Ovary (tissue), 9 donors: ENCODE measurements around the gene SPAG9. TPM values are rescaled to one million over a fixed set of nuclear protein-coding genes. Genes with fewer than 3 reads are reported as not detected.

Experiments
- DNase-seq, 5 donors: peaks; one replicate each; pipeline ENCODE4 v3.0.0-alpha.2; 2019 to 2020
- H3K27ac ChIP-seq, 2 donors: fragments of 200-600 bp; one replicate each; pipeline versions ENCODE4 v1.5.1 to v1.8.0; 2019 to 2022
- H3K27me3 ChIP-seq: fragments of 200-600 bp; one replicate; pipeline ENCODE4 v1.8.0; 2022
- H3K36me3 ChIP-seq: fragments of 200-600 bp; sonication (generic); one replicate; pipeline ENCODE4 v1.5.1; 2019
- H3K4me1 ChIP-seq: one replicate; pipeline ENCODE4 v1.8.1; 2013; ENCODE audit warnings: mild to moderate bottlenecking, moderate library complexity; ENCODE audit not compliant: insufficient read depth
- H3K4me3 ChIP-seq: fragments of 200-600 bp; sonication (generic); one replicate; pipeline ENCODE4 v1.5.1; 2017
- H3K9me3 ChIP-seq, 2 donors: fragments of 200-600 bp in 1 of 2; sonication (generic) in 1 of 2; one replicate each; pipeline versions ENCODE4 v1.5.1 to v1.8.1; 2013 to 2019; ENCODE audit warnings: mild to moderate bottlenecking in 1 of 2, moderate library complexity in 1 of 2
- EP300 ChIP-seq: sonication (generic); formaldehyde crosslinking; IDR thresholded peaks from one replicate; pipeline ENCODE4 v1.6.1; 2017; ENCODE audit warnings: antibody characterized with exemption
- POLR2A ChIP-seq: fragments of 450-650 bp; IDR thresholded peaks from one replicate; pipeline ENCODE4 v1.6.1; 2017; ENCODE audit warnings: antibody characterized with exemption, mild to moderate bottlenecking, moderate library complexity
- WGBS, 3 donors: extraction: QIAGEN DNeasy Blood & Tissue Kit in 1 of 3; methylation state at CpG; one replicate each; pipeline versions ENCODE4 v1.1.5 to v1.1.7; 2013 to 2017; 5-methylcytosine and 5-hydroxymethylcytosine counted together
- intact Hi-C, 4 donors: fragments of 100-400 bp; cut with DNase I; formaldehyde crosslinking; loops; one replicate each; pipeline versions ENCODE4 v1.11.0 to v1.15.1; 2022 to 2023
- polyA plus RNA-seq, 2 donors: library from polyadenylated mRNA; stranded (reverse); fragments of 200-250 nt in 1 of 2; fragments of 350-450 nt in 1 of 2; fragmentation: Illumina TruSeq in 1 of 2; extraction: RNeasy Lipid Tissue Mini Kit (QIAGEN cat#74804) in 1 of 2; gene quantifications; one replicate each; pipeline ENCODE4 v1.2.3, GENCODE V29; 2013 to 2014
- total RNA-seq, 7 donors: library from RNA; depleted of rRNA in 2 of 7; stranded (reverse); fragments of >200 nt in 2 of 7; fragmentation: NEBNext Ultra II Directional in 3 of 7; extraction: Animal tissue kit (Norgen Biotek cat#: 25700) in 3 of 7; gene quantifications; one replicate each; pipeline versions ENCODE4 v1.1.0 to v1.2.4, GENCODE V29; 2016 to 2023
- TF ChIP-seq, protein P1 (sequence below), 3 donors: fragments of 450-650 bp in 2 of 3; fragments of 200-600 bp in 1 of 3; IDR thresholded peaks; one replicate each; pipeline versions ENCODE4 v1.5.1 to v1.8.0; 2016 to 2022; ENCODE audit warnings: antibody characterized with exemption in 3 of 3, mild to moderate bottlenecking in 1 of 3
- donor health status: DM: no; HTN: no; CAD: no; lungs with moderate emphysema.
- donor health status: DM: no; HTN: no; CAD: no.
- donor health status: Bipolar disorder and iron deficiency.
- donor health status: DM: yes; HTN: yes; CAD: no.
- donor health status: DM: no; HTN: no; CAD: no.
- donor health status: DM: yes; HTN: yes; CAD: no.

Gene SPAG9
- total and polyA plus RNA-seq, 9 donors, result 28.8 to 103 (median 79.4) TPM

DNA sequence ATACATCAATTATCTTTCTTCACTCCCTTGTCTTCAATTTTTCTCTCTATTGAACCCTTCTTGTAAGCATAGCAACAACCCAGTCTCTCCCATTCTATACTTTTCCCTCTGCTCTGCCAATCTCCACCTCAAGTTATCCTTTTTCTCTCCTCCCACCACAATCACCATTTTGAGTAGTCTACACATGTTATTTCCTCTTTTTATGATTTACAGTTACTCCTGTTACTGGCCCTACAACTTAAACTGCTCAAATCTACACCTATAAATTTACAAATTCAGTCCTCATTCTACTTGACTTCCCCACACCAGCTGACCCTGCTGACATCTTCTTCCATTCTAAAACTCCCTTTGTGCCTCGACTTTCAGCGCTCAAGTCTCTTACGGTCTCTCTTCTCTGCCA is 84.6 kb downstream of the SPAG9 start:
- whole genome bisulfite sequencing, 3 donors, result 95 to 97% (median 95%) methylated on average over 3 of the region's 3 CpGs
- Histone ChIP-seq H3K9me3 (no peaks in the 10 kb centered on the region), H3K36me3 (no peaks in the 10 kb centered on the region), H3K27ac (no peak overlapping the region), H3K4me1 (no peaks in the 10 kb centered on the region), H3K4me3 (no peak overlapping the region), H3K27me3 (no peaks in the 10 kb centered on the region)
- DNase-seq, result no peak
- TF ChIP-seq POLR2A (no peak), EP300 (no peak)
- TF ChIP-seq, protein P1, sequence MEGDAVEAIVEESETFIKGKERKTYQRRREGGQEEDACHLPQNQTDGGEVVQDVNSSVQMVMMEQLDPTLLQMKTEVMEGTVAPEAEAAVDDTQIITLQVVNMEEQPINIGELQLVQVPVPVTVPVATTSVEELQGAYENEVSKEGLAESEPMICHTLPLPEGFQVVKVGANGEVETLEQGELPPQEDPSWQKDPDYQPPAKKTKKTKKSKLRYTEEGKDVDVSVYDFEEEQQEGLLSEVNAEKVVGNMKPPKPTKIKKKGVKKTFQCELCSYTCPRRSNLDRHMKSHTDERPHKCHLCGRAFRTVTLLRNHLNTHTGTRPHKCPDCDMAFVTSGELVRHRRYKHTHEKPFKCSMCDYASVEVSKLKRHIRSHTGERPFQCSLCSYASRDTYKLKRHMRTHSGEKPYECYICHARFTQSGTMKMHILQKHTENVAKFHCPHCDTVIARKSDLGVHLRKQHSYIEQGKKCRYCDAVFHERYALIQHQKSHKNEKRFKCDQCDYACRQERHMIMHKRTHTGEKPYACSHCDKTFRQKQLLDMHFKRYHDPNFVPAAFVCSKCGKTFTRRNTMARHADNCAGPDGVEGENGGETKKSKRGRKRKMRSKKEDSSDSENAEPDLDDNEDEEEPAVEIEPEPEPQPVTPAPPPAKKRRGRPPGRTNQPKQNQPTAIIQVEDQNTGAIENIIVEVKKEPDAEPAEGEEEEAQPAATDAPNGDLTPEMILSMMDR (IDR thresholded peaks at IDR 0.05), result no peak
- intact Hi-C loops, result no loop called here

- no peaks in the 10 kb centered on the region for H3K36me3 ChIP-seq
- H3K27me3 ChIP-seq, result no peaks in the 10 kb centered on the region
- peaks cover 4% of the 10 kb centered on the region for H3K4me1 ChIP-seq
- DNase-seq, result no peak
- no peaks in the 10 kb centered on the region for H3K9me3 ChIP-seq
- H3K27ac ChIP-seq, result no peak overlapping the region
- TF ChIP-seq, protein P1 (IDR thresholded peaks at IDR 0.05), result no peak
- TF ChIP-seq EP300 (no peak), POLR2A (no peak)
- H3K4me3 ChIP-seq, result no peak overlapping the region
- intact Hi-C loops, result no loop called here
Observed at GRCh38 chr17:51035431-51035830, 85.2 kb downstream of the SPAG9 start.

DNA sequence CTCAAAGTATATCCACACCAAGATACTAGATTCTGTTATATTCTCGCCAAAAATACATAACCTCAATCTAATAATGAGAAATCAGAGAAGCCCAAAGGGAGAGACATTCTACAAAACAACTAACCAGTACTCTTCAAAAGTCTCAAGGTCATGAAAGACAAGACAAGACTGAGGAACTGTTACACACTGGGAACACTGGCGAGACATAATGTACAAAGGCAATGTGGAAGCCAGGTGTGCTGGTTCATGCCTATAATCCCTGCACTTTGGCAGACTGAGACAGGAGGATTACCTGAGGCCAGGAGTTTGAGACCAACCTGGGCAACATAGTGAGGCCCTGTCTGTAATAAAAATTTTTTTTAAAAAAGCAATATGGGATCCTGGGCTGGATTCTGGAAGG is 85.9 kb downstream of the SPAG9 start:
- DNase-seq, result no peak
- intact Hi-C loops, result no loop called here
- Histone ChIP-seq H3K4me1 (peaks cover 4% of the 10 kb centered on the region), H3K27me3 (no peaks in the 10 kb centered on the region), H3K36me3 (no peaks in the 10 kb centered on the region), H3K4me3 (no peak overlapping the region), H3K9me3 (no peaks in the 10 kb centered on the region), H3K27ac (no peak overlapping the region)
- TF ChIP-seq, protein P1 (IDR thresholded peaks at IDR 0.05), result no peak
- TF ChIP-seq EP300 (no peak), POLR2A (no peak)
- 80 to 93% (median 93%) methylated on average over 2 of the region's 2 CpGs for WGBS, 3 donors

DNA sequence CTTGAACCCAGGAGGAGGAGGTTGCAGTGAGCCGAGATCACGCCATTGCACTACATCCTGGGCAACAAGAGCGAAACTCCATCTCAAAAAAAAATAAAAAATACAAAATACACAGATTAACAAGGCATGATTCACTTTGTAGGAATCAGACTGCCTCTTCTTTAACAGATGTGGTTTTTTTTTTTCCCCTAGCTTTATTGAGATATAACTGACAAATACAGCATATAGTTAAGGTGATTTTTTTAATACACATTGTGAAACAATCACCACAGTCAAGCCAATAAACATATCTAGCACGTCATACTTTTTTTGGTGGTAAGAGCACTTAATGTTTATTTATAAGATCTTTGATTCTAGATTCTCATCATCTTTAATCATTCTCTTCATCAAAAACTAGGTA is 87.8 kb downstream of the SPAG9 start:
- Histone ChIP-seq H3K27ac (no peak overlapping the region), H3K36me3 (no peaks in the 10 kb centered on the region), H3K9me3 (no peaks in the 10 kb centered on the region), H3K27me3 (no peaks in the 10 kb centered on the region), H3K4me3 (no peak overlapping the region), H3K4me1 (peaks cover 4% of the 10 kb centered on the region)
- TF ChIP-seq, protein P1 (IDR thresholded peaks at IDR 0.05), result no peak
- TF ChIP-seq EP300 (no peak), POLR2A (no peak)
- DNase-seq, result no peak
- intact Hi-C loops, result no loop called here
- 94 to 96% (median 94%) methylated on average over 4 of the region's 4 CpGs for WGBS, 3 donors
